ENCODE measurements around the gene TPM1.

TPM1 gene

DNA sequence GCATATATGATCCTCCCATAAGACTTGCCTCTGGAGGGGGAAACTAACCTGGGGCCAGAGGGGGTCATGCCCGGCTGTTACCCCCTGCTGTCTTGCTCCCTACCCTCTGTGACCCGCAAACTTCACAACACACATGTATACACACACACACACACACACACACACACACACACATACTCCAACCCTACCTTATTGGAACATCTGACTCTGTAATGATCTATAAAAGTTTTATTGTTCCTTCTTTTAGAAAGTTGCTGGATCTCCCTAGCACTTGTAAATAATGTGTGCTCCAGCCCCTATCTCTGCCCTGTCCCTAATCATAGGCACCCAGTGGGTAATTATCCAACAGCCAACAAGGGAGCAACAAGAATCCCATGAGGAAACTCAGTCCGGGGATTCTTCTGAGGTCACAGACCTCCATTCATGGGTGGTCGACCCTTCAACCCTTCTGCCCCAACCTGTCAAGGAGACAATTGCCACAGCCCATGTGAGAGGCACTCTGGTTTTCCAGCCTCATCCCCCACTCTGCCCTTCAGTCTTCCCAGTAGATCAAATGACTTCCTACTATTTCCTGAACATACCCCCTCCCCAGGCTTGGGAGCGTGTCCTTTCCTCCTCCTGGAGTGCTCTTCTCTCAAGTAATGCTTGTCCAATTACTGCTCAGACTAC lies 14.0 kb upstream of the TPM1 start:
- Mint-ChIP-seq H3K4me1 (no peaks in the 10 kb centered on the region), H3K27me3 (peaks cover 35% of the 10 kb centered on the region), H3K27ac (no peak overlapping the region), H3K4me3 (no peak overlapping the region), H3K9me3 (no peaks in the 10 kb centered on the region)
- no peak for DNase-seq
- ATAC-seq: no peak

- H3K27ac Mint-ChIP-seq: no peak overlapping the region
- no peak overlapping the region for H3K4me3 Mint-ChIP-seq
- H3K4me1 Mint-ChIP-seq: no peaks in the 10 kb centered on the region
- no peak for DNase-seq
- H3K27me3 Mint-ChIP-seq: peaks cover 35% of the 10 kb centered on the region
- no peak for ATAC-seq
- H3K9me3 Mint-ChIP-seq: no peaks in the 10 kb centered on the region
These were observed 12.9 kb upstream of the TPM1 start for GRCh38 chr15:63029676-63030075.

- H3K4me3 Mint-ChIP-seq: no peak overlapping the region
- DNase-seq (no peak), ATAC-seq (no peak)
- no peak overlapping the region for H3K27ac Mint-ChIP-seq
- peaks cover 35% of the 10 kb centered on the region for H3K27me3 Mint-ChIP-seq
- no peaks in the 10 kb centered on the region for H3K4me1 Mint-ChIP-seq
- no peaks in the 10 kb centered on the region for H3K9me3 Mint-ChIP-seq
These were observed 12.4 kb upstream of the TPM1 start for GRCh38 chr15:63030101-63030551.

GRCh38 chr15:63034578-63034977 lies 8.0 kb upstream of the TPM1 start:
- Mint-ChIP-seq H3K9me3 (no peaks in the 10 kb centered on the region), H3K27me3 (peaks cover 23% of the 10 kb centered on the region), H3K4me3 (no peak overlapping the region), H3K27ac (no peak overlapping the region), H3K4me1 (no peaks in the 10 kb centered on the region)
- ATAC-seq (no peak), DNase-seq (no peak)

DNA sequence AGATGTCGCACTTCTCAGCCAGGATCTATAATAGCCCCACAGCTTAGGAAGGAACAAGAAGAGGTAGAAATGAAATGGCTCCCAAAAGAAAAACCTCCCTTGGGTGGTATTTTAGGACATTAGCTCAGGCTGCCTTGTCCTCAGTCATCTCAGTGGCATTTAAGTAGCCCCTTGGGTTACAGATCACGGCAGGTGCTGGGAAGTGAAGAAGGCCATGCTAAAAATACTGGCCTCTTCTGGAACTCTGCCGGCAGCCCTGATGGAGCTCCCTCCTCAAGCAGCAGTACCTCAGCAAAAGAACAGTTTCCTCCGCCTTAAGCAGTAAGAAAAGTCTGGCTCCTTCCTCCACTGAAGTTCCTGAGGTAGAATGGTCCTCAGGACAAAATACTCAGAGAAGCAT lies 7.3 kb upstream of the TPM1 start:
- Mint-ChIP-seq H3K4me3 (no peak overlapping the region), H3K27me3 (peaks cover 23% of the 10 kb centered on the region), H3K4me1 (no peaks in the 10 kb centered on the region), H3K9me3 (no peaks in the 10 kb centered on the region), H3K27ac (no peak overlapping the region)
- no peak for ATAC-seq
- DNase-seq: no peak

GRCh38 chr15:63035977-63036376 lies 6.6 kb upstream of the TPM1 start:
- Mint-ChIP-seq H3K9me3 (no peaks in the 10 kb centered on the region), H3K27ac (no peak overlapping the region), H3K4me3 (no peak overlapping the region), H3K4me1 (no peaks in the 10 kb centered on the region), H3K27me3 (peaks cover 23% of the 10 kb centered on the region)
- ATAC-seq: no peak
- no peak for DNase-seq

GRCh38 chr15:63037976-63038720 lies 4.4 kb upstream of the TPM1 start:
- H3K27ac Mint-ChIP-seq: no peak overlapping the region
- peaks cover 14% of the 10 kb centered on the region for H3K4me1 Mint-ChIP-seq
- H3K9me3 Mint-ChIP-seq: no peaks in the 10 kb centered on the region
- no peak overlapping the region for H3K4me3 Mint-ChIP-seq
- DNase-seq (no peak), ATAC-seq (no peak)
- H3K27me3 Mint-ChIP-seq: peaks cover 38% of the 10 kb centered on the region

- no peak for DNase-seq
- no peaks in the 10 kb centered on the region for H3K9me3 Mint-ChIP-seq
- H3K27ac Mint-ChIP-seq: no peak overlapping the region
- H3K4me1 Mint-ChIP-seq: peaks cover 23% of the 10 kb centered on the region
- H3K4me3 Mint-ChIP-seq: no peak overlapping the region
- H3K27me3 Mint-ChIP-seq: peaks cover 48% of the 10 kb centered on the region
- no peak for ATAC-seq
These were observed 3.4 kb upstream of the TPM1 start for GRCh38 chr15:63038926-63039673.

DNA sequence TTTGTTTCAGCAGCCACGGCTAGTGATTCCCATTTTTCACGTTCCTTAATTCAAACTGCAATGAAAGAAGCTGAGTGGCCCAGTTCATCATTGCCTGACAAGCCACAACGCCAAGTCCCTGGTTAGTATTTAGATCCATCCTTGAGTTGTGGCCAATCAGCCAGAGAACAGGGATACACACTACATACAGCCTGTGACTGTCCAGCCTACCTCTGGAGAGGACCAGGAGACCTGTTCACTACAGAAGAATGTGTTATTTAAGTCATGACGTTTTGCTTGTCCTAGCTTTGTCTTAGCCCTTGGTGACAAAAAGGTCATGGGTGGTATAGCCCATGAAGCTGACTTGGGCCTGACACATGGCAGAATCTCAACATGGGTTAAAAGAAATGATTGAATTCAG lies 2.7 kb upstream of the TPM1 start:
- Mint-ChIP-seq H3K27ac (no peak overlapping the region), H3K27me3 (peaks cover 55% of the 10 kb centered on the region), H3K4me3 (no peak overlapping the region), H3K9me3 (no peaks in the 10 kb centered on the region), H3K4me1 (peaks cover 23% of the 10 kb centered on the region)
- no peak for DNase-seq
- no peak for ATAC-seq

GRCh38 chr15:63040509-63040908 lies 2.0 kb upstream of the TPM1 start:
- Mint-ChIP-seq H3K27ac (no peak overlapping the region), H3K27me3 (peaks cover 62% of the 10 kb centered on the region), H3K9me3 (no peaks in the 10 kb centered on the region), H3K4me3 (no peak overlapping the region), H3K4me1 (peaks cover 23% of the 10 kb centered on the region)
- no peak for ATAC-seq
- DNase-seq: no peak

GRCh38 chr15:63040954-63041353 lies 1.6 kb upstream of the TPM1 start:
- no peak for DNase-seq
- Mint-ChIP-seq H3K9me3 (no peaks in the 10 kb centered on the region), H3K4me1 (peaks cover 23% of the 10 kb centered on the region), H3K27ac (no peak overlapping the region), H3K27me3 (peaks cover 66% of the 10 kb centered on the region), H3K4me3 (no peak overlapping the region)
- no peak for ATAC-seq

DNA sequence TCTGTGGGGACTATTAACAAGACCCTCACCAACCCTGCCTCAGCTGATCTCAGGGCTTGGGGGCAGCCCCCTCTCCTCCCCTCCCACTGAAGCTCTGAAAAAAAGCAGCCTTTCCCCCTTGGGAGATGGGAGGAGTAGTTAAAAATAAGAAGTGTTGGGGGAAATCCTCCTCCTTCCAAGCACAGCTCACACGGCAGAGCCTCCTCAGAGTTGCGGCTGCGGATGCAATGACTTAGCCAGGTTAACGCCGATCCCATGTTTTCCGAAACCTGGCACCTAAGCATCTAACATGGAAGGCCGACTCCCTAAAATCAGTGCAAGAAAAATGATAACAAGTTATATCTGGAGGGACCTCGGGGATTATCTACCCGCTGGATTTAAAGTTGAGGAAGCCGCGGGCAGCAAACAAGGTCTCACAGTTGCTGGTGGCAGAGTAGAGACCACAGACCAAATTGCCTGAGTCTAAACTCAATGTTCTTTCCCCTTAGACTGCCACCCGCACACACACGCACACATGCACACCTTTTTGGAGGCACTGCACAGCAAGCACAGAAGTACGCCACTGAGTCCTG lies 1.1 kb upstream of the TPM1 start:
- no peak for DNase-seq
- Mint-ChIP-seq H3K4me1 (peaks cover 23% of the 10 kb centered on the region), H3K9me3 (no peaks in the 10 kb centered on the region), H3K4me3 (peak overlapping the region in 1 of 2 donors; percentile 68), H3K27ac (no peak overlapping the region), H3K27me3 (peaks cover 72% of the 10 kb centered on the region)
- no peak for ATAC-seq

DNA sequence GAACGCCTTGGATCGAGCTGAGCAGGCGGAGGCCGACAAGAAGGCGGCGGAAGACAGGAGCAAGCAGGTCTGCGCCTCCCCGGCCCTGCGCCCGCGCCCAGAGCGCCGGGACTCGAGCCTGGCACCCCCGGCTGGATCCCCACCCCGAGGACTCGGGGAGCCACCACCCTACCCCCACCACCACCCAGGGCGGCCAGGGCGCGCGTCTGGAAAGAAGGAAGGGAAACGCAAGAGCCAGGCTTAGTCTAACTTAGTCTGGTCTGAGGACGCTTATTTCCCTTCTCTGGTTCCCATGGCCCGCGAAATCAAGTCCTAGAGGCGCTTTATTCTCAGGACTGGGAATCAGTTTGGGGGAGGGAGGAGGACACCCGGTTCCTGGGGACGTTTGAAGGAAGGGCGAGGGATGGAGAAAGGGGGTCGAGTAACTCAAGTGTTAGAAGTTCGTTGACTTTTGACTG lies 359 bp downstream of the TPM1 start:
- H3K27me3 Mint-ChIP-seq: peaks cover 86% of the 10 kb centered on the region
- peak overlapping the region; percentile 60 to 79 for H3K4me3 Mint-ChIP-seq
- DNase-seq (peak; percentile 5 to 12), ATAC-seq (peak; percentile 47)
- H3K9me3 Mint-ChIP-seq: no peaks in the 10 kb centered on the region
- peaks cover 27% of the 10 kb centered on the region for H3K4me1 Mint-ChIP-seq
- H3K27ac Mint-ChIP-seq: no peak overlapping the region

DNA sequence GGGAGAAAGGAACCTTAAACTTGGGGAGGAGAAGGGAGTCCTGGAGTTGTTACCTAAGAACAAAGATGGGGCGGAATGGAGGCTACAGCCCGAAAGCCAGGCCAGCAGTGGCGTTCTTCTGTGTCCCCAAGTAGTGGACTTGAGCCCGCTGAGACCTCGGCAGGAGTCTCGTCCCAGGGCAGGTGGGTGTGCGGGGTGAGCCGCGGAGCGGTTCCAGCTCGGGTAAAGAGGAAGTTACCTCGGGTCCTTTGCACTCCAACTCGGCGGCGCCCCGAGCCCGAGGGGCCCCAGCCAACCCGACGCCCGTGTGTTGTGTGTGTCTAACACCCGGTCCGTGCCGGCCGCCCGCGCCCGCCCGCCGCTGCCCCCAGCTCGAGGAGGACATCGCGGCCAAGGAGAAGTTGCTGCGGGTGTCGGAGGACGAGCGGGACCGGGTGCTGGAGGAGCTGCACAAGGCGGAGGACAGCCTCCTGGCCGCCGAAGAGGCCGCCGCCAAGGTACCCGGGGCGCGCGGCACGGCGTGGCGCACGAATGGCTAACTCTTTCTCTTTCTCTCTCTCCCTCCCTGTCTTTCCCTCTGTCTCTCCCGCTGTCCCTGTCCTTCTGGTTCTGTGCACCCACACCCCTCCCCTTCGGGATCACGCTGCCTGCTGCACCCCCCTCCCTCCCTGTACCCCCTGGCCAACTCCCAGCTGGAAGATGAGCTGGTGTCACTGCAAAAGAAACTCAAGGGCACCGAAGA lies 959 bp downstream of the TPM1 start:
- Mint-ChIP-seq H3K4me3 (peak overlapping the region; percentile 60 to 79), H3K4me1 (peaks cover 29% of the 10 kb centered on the region), H3K27me3 (peaks cover 86% of the 10 kb centered on the region), H3K9me3 (no peaks in the 10 kb centered on the region), H3K27ac (no peak overlapping the region)
- ATAC-seq (no peak), DNase-seq (peak; percentile 13 to 14)

DNA sequence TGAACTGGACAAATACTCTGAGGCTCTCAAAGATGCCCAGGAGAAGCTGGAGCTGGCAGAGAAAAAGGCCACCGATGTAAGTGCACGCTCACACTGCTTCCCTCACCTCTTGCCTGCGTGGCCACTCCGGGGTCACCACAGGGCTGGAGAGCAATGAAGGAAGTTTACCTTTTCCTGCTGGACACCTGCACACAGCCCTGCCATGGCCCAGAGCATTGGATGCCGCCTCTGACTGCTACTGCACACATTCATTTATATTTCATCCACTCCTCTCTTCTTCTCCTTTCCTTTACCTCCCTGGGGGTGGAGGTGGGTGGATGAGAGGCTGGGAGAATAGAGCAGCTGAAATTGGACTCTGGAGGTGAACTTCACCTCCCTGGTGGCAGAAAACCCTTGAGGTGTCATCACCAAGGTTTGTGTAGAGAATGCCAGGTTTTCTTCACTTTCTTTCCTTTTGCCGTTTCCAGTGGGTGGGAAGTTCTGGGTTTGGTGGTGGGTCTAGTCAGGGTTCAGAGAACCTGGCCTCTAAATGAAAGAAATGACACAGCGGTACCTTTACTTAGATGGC lies 1.6 kb downstream of the TPM1 start:
- no peak for ATAC-seq
- Mint-ChIP-seq H3K4me3 (peak overlapping the region; percentile 14 to 55), H3K9me3 (no peaks in the 10 kb centered on the region), H3K27ac (no peak overlapping the region), H3K27me3 (peaks cover 86% of the 10 kb centered on the region), H3K4me1 (peaks cover 33% of the 10 kb centered on the region)
- DNase-seq: no peak

Measured in stimulated activated naive CD8-positive, alpha-beta T cell treated with anti-CD3 and anti-CD28 coated beads, Interleukin-15, amount 100 ng/mL, for 72 hours (primary cell).